GM18861 (cell line): ENCODE data around the gene TCP11.

Experiments used
- ATAC-seq: cut with Tn5 transposase; IDR thresholded peaks from one replicate; pipeline ENCODE4 v1.9.1; 2021; ENCODE audit not compliant: unreplicated experiment

TCP11 gene

DNA sequence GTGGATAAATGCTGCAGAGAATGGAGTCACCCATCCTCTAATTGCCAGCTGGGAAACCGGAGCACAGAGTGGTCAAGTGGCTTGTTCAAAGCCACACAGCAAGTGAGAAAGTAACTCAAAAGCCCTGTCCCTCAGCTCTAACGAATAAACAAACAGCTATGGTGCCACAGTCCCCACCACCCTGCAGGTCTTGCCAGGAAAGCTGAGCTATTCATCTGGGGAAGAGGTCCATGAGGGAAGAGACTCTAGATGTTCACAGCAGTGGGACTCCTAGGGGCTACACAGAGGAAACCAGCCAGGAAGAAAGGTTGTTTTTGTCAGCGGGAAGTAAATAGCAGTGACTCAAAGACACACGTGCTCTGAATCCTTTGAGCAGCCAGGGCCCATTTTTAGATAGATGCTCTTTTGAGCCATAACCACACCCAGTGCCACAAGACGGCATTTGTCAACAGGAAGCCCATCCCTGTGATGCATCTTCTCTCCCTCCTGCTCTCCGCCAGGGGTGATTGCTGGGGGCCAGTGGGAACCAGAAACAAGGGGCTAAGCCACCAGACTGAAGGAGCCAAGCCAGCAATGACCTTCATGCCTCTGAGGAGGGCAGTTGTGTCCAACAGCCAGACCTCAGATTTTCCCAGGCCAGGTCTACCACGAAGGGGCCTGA is 32.4 kb upstream of the TCP11 start:
- no peak for ATAC-seq

DNA sequence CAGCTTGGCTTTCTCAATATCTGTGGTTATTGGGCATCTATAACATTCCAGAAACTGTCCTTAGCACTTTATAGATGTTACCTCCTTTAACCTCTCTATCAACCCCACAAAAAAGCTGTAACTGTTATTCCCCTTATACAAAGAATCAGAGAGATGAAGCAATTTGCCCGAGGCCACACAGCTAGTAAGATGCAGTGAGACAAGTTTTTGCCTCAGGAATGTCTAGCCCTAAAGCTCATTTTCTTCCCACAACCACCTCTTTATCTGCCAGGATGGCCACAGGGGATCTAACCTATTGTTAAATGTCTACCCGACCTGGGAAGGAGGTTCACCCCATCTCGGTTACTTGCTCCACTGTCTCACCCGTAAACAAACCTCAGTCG is 31.9 kb upstream of the TCP11 start:
- no peak for ATAC-seq

DNA sequence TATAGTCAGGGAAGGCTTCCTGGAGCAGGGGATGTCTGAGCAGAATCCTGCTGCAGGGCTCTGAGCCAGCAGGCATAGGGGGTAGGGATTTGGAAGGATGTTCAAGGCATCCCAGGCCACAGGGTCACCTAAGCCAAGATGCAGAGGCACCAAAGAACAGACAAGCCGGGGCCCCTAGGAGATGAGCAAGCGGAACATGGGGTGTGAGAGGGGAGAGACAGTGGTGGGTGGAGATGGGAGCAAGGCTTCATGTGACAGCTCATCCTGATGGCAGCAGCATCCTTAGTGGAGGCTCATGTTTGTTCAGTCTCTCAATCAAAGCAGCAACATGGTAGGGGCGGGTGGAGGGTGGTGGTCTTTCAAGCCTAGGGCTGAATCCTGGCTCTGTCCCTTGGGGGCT is 29.8 kb upstream of the TCP11 start:
- no peak for ATAC-seq

DNA sequence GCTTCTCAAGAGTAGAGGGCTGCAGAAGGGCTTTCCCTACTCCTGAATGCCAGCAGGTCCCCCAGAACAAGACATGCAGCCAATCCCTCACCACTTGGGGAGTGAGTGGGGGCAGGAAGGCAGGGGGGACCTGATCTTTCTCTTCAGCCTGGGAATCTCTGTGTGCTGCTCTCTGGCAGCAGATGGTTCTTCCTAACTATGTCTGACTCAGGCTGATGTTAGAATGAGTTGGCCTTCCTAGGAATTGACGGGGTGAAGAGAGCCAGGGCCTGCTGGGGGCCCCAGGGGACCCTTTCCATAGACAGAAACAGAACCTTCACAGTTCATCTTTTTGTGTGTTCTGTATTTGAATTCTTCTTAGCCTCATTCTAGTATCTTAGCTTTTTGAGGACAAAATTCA is 29.0 kb upstream of the TCP11 start:
- no peak for ATAC-seq

DNA sequence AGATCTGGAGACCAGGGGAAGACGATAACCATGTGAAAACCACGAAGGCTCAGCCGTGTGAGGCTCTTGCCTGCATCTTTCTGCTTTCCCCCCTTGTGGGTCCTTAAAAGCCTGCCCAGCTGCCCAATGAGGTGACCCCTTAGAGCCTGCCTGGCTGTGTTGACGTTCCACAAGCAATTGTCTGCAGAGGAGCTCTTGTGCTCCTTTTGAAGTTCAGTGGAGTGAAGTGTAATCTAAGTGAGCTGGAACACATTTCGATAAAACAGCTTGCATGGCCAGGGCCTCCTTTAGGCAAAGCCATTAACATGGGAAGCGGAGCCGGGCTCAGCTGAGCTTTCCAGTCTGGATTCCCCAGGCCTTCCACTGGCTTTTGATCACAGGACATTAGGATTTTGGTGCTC is 27.3 kb upstream of the TCP11 start:
- ATAC-seq = no peak

DNA sequence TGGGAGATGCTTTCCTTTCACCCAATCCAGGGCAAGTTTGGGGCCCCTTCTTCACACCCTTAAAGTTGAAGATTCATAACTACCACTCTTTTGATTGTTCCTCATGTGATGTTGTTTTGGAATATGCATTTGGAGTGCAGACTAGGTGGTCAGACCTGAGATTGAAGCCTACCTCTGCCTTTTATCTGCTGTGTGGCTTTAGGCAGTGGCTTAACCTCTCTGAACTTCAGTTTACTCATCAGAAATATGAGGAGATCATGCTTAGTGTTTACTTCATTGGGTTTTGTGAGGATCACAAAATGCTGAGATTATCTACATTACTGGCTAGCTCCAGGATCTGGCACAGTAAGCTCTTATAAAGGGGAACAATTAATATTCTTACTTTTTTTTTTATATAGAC is 26.4 kb upstream of the TCP11 start:
- no peak for ATAC-seq

DNA sequence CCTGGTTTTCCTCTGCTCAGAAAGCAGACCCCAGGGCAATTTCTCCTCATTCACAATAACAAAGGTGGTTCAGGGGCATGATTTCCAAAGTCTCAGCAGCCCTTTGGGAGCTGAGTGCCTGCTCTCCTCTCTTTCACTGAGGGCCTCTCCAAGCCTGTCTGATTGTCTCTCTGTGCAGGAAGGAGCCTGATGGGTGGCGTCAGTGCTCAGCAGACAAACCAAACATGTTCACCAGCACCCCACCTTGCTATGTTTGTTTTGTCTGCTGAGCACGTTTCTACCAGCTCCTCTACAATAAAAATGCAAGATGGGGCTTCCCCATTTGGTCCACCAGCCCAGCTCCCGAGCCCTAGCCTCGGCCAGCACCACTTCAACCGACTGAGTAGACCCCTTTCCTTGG is 25.4 kb upstream of the TCP11 start:
- ATAC-seq = no peak

DNA sequence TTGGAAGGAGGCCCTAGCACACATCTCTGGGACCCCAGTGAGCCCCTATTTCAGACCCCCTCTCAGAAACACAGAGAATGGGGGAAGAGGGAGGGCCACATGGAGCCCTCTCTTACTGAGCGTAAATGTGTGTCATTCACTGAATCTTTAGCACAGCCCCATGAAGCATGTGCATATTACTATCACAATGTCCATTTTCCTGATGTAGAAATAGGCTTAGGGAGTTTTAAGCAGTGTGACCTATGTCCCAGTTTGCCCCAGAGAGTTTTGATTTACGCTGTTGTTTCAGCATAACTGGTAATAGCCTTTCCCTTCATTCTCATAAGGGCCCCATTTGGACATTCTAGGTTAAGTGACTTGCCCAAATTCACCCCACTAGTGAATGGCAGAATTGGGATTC is 25.0 kb upstream of the TCP11 start:
- no peak for ATAC-seq

DNA sequence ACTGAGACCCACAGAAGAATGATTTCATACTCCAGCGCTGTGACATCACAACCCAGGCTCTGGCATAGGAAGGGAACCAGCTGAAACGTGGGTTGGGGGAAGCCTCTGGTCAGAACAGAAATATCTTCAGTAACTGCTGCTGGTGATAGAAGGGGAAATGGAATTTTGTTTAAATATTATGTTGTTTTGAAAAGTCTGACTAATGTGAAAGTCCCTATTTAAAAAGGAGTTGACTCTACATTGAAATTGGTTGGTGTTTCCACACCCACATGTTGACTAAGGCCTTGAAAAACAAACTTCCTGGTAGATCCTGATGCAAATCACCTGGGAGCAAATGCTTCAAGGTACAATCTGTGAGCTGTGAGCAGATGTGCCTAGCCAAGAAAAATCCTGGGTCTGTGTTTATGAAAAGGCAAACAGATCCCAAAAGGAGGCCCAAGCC is 24.5 kb upstream of the TCP11 start:
- no peak for ATAC-seq

DNA sequence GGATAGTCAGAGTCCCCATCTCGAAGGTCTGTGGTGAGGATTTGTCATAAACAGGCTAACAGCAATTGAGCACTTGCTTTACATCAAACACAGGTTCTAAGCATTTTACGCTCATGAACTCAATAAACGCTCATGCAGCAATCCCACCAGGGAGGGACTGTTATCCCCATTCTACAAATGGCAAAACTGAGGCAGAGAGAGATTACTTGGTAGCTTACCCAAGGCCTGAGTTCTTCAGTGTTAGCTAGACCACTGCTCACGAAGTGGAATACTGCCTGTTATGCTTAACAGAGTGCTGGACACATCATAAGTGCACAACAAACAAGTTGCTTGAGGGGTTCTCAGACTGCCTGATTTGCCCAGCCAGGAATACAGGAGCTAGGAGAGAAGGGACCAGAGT is 23.7 kb upstream of the TCP11 start:
- no peak for ATAC-seq

DNA sequence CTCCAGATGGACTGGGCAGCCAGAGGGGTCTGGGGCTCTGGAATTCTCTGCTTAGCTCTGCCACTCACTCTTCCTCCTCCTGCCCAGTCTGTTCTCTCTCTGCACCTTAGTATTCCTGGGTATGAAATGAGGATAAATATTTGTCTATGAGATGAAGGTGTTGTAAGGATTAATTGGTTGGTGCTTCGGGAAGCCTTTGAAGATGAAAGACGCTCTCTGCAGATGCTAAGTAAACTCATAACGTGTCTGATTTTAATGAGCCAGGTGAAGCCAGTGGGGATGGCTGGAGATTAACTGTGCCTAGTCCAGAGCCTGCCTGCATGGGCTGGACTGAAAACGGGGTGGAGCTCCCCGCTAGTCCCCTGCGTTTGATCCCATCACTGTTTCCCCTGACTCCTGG is 23.1 kb upstream of the TCP11 start:
- no peak for ATAC-seq

DNA sequence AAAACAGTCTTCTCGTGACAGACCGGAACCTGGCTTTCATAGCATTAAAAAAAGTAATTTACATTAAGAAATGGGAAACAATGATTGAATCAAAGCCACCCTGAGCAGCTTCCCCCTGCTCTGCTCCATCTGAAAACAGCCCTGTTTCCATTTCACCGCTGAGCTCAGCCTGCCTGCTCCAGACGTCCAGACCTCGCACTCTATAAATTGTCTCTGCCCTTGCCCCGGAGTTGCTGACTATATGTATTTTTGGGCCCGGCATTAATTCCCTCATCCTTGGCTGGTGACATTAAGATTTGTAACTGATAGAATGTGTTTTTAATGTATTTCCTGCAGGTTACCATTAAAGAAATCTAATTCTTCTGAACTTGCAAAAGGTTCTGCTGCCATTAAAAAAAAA is 22.7 kb upstream of the TCP11 start:
- ATAC-seq = no peak

DNA sequence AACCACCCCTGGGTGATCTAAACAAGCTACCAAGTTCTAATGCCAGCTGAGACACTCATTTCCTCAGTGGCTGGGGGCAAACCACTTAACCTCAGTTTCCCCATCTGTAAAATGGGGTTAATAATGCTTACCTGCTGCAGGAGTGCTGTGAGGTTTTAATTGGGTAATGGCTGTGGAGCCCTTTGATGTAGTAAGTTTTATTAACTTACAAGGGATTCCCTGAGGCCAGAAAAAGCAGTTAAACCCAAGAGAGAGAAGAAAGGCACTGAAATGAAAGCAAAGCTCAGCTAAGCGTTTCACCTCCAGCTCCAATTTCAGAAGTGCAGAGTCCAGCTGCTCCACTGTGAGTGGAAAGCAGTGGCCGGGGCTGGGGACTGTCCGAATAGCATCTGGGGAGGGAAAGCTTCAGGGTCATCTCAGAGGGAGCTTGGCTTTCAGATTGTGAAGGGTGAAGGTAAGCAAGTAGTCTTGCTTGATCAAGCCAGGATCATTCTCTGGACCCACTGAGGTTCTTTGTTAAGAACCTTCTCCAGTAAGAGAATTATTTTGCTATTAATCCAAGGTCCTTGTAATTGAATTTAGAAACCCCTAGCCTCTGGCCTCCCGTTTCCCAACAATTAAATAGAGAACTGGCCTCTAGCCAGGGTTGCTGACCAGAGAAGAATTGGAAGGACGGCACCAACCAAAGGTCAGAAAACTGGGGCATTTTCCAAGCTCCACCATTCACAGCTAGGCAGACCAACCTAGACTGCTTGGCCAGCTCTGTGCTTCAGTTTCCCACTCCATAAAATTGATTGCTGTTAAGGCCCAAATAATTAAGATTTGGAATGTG is 20.9 kb upstream of the TCP11 start:
- no peak for ATAC-seq

DNA sequence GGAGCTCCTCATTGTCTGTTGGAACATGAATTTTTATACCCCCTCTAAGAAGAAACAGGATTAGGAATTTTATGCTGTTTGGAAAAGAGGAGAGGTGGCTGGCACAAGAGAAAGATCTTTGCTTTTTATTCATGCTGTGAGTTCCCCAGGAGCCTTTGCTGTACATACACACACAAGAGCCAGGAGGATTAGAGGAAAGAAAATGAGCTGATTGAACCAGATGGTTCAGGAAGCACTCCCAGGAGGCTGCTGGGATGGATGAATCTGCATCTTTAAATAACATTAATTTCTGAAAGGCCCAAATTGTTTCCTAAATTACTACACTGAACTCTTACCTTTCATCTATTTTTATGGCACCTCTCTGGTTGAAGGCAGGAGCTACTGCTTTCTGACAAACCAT is 20.1 kb upstream of the TCP11 start:
- ATAC-seq = no peak

DNA sequence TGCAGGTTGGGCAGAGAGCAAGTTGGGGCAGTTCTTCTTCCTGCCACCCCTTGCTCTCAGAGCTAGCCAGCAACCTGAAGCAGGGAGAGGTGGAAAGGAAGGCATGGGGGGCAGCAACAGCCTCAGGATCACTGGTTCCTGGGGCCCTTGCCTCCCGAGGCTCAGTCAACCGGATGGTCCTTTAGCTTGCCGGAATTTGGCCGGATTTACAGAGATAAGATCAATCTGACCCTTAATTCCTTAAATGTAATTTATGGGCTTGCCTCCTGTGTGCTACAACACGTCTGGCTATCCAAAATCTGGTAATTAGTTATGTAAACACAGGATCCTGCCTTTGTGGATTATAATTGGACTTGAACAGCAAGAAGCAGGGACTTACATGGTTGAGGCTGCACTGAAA is 19.5 kb upstream of the TCP11 start:
- no peak for ATAC-seq

DNA sequence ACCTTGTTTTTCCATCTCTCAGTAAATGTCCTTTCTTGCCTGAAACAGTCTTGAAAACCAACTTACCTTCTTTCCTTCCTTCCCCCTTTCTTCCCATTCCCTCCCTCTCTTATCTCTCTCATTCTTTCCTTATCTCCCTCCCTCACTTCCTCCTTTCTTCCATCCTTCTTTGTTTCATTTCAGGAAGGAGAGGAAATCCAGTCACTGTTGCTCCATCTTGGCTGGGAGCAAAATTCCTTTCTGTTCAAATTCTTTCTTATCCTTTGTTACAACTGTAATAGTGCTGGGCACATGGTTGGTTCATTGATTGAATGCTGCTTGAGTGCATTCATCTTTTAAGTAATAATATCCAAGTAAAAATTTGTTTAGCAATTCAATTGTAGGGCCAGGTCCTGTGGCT is 17.4 kb upstream of the TCP11 start:
- no peak for ATAC-seq

DNA sequence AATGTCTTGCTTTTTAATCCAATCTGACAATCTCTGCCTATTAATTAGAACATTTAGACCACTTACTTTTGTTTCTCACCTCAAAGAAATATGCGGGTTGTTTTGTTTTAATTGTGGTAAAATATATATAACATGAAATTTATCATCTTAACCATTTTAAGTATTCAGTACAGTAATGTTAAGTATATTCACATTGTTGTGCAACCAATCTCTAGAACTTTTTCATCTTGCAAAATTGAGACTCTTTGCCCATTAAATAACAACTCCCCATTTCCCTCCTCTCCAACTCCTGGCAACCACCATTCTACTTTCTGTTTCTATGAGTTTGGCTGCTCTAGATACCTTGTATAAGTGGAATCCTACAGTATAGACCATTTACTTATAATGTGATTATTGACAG is 13.8 kb upstream of the TCP11 start:
- no peak for ATAC-seq

DNA sequence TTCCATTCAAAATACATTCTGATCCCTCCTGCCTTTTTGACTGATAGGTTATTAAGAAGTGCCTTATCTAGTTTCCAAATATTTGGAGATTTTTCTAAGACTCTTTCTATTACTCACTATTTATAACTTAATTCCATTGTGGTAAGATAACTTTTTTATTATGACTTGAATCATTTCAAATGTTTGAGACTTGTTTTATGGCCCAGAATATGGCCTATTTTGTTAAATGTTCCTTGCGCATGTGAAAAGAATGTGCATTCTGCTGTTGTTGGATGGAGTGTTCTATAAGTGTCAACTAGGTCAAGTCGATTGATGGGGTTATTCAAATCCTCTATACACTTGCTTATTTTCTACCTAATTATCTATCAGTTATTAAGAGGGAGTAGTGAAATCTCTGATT is 13.1 kb upstream of the TCP11 start:
- no peak for ATAC-seq

DNA sequence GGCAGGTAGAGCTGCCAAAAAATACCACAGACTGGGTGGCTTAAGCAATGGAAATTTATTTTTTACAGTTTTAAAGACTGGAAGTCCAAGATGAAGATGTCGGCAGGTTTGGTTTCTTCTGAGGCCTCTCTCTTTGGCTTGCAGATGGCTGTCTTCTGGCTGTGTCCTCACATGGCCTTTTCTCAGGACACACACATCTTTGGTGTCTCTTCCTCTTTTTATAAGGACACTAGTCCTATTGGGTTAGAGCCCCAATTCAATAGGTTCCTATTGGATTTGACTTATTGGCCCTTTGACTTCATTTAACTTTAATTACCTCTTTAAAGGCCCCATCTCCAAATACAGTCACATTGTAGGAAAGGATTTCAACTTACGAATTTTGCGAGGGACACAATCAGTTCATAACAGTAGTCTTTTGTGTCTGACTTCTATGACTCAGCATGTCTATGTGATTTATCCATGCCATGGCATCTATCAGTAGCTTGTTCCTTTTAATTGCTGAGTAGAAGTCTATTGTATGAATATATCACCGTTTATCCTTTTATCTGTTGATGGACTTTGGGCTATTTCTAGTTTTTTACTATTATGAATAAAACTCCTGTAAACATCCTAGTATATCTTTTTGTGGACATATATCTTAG is 11.0 kb upstream of the TCP11 start:
- no peak for ATAC-seq

DNA sequence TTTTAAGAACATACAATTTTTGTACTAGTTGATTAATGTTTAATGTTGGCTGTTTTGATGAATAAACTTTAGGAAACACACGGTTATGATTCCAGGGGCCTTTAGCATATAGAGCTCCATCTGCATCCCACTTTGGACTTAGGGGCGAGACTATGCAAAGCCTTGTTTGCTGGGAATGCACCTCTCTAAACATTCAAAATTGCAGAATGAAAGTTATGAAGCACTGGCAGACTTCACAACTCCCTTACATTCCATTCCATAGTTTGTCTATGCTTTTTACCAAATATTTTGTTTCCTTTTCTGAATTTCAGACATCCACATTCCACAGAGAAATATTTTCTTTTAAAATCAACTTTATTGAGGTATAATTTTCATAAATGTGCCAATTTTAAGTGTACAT is 10.3 kb upstream of the TCP11 start:
- no peak for ATAC-seq

DNA sequence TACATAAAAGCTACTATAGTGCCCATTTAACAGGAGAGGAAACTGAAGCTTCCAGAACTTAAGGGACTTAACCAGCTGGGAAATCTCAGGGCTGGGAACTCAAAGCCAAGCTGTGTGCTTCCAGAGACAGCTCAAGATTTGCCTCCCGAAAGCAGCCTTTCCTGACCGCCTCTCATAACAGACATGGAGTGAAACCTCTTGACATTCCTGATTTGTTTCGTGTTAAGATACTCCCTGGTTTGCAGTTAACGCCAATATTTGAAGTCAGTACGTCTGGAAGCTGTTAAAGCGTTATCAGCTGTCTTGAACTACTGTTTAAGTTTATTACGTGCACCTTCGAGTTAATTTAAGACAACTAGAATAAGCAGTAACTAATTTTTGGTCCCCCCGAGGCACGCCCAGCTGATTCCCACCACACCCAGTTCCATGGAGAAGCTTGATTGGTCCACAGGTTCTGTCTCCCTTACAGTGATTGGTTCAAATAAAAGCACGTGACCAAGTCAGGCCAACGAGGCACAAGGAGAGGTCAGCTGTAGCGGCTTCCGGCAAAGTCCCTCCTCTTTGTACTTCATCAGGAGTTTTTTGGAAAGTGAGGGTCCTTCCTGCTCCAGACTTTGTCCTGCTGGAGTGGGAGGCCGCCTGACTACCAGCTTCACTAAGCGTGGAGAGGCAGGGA is 8.9 kb upstream of the TCP11 start:
- no peak for ATAC-seq
